Uterine smooth muscle cell (primary cell): ENCODE results near the gene DOCK7. TPM values are rescaled to one million over a fixed set of nuclear protein-coding genes. Genes with fewer than 3 reads are reported as not detected.

Source experiments
- total RNA-seq: library from RNA; depleted of rRNA; stranded (reverse); fragments of >200 nt; gene quantifications from 2 replicates; pipeline ENCODE4 v1.2.3, GENCODE V29; 2014

The DOCK7 gene, protein sequence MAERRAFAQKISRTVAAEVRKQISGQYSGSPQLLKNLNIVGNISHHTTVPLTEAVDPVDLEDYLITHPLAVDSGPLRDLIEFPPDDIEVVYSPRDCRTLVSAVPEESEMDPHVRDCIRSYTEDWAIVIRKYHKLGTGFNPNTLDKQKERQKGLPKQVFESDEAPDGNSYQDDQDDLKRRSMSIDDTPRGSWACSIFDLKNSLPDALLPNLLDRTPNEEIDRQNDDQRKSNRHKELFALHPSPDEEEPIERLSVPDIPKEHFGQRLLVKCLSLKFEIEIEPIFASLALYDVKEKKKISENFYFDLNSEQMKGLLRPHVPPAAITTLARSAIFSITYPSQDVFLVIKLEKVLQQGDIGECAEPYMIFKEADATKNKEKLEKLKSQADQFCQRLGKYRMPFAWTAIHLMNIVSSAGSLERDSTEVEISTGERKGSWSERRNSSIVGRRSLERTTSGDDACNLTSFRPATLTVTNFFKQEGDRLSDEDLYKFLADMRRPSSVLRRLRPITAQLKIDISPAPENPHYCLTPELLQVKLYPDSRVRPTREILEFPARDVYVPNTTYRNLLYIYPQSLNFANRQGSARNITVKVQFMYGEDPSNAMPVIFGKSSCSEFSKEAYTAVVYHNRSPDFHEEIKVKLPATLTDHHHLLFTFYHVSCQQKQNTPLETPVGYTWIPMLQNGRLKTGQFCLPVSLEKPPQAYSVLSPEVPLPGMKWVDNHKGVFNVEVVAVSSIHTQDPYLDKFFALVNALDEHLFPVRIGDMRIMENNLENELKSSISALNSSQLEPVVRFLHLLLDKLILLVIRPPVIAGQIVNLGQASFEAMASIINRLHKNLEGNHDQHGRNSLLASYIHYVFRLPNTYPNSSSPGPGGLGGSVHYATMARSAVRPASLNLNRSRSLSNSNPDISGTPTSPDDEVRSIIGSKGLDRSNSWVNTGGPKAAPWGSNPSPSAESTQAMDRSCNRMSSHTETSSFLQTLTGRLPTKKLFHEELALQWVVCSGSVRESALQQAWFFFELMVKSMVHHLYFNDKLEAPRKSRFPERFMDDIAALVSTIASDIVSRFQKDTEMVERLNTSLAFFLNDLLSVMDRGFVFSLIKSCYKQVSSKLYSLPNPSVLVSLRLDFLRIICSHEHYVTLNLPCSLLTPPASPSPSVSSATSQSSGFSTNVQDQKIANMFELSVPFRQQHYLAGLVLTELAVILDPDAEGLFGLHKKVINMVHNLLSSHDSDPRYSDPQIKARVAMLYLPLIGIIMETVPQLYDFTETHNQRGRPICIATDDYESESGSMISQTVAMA (N-terminal part only)
- total RNA-seq, result 149 and 185 TPM in 2 replicates

DNA sequence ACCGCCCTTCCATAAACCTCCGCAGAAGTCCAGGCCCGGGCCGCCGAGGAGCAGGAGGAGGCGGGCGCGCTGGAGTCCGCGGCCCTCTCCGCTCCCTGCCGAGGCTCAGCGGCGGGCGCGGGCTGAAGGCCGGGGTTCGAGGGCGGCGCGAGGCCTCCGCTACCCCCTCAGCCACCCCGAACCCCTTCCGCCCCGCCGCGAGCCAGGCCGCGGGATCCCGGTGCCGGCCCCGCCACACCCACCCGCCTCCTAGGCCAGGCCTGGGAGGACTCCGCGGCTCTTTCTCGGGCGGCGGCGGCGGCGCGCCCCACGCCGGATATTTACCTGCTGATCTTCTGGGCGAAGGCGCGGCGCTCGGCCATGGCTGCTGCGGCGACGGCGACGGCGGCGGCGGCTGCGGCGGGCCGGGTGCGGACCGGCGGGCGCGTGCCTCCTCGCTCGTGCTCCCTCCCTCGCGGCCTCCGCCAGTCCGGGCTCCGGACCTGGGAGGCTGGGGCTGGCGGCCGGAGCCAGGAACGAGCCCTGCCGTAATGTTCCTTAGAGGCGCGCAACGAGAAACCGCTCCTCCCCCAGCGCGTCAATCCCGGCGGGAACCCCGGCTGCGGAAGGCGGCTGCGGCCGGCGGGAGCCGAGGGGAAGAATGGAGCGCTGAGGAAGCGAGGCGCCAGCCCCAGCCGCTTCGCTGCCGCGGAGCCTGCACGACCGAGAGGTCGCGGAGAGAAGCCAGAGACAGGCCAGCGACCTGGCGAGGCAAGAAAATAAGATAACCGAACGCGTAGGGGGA, at the start of gene DOCK7:
Gene DOCK7, minus strand, starts transcription at position 484 of the 784 bp plus-strand sequence. Its CDS starts 122 bp downstream, at position 362.

DNA sequence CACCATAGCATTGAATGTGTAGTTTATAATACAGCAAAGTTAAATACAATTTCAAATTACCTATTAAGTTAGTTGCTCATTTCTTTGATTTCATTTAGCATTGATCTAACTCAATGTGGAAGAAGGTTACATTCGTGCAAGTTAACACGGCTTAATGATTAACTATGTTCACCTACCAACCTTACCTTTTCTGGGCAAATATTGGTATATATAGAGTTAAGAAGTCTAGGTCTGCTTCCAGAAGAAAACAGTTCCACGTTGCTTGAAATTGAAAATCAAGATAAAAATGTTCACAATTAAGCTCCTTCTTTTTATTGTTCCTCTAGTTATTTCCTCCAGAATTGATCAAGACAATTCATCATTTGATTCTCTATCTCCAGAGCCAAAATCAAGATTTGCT, 90.9 kb downstream of the DOCK7 start, which contains the start of gene ANGPTL3:
Gene ANGPTL3, plus strand, starts transcription at position 240 of the 400 bp plus-strand sequence. Its CDS starts 47 bp downstream, at position 287.

DNA sequence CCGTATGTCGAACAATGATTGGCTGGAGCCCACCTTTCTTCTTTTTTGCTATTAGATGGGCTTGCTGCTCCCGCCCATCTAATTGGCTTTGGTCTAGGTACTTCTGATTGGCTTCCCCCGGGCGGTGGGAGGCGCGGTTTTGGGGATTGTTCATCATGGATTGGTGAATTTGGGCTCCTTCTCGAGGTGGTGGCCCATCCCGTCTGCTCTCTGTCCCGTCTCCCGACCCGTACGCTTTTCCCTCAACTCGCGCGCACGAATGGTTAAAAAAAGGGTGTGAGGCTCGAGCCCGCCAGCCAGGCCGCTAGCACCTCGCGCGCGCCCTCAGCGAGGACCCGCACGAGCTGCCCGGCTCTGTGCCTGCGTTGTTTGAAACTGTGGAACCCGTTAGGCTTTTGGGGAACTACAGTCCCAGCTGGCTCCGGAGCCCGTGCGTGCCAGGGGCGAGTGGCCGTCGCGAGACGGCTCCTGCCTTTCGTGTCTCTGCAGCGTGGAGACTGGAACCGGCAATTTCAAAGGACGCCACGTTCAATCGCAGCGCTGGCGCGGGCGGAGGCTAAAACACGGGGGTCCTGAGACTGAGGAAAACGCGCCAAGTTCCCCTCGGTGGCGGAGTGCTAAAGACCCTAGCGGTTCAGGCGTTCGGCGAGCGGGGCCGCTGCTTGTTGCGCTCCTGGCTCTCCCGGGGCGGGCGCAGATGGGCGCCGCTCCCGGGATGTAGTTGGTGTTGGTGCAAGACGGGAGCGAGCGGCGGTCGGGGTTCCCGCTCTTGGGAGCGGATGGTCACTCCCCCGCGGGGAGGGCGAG, 251.5 kb downstream of the DOCK7 start, which contains the start of gene USP1:
Gene USP1, plus strand, starts transcription at position 584 of the 807 bp plus-strand sequence. CDS start 2,819 bp downstream, outside the sequence.

Other genes starting within 250 kb of the DOCK7 start
- not detected in 2 replicates for gene ANGPTL3, start 90.9 kb downstream of the DOCK7 start, total RNA-seq
- gene ATG4C, start 95.7 kb upstream of the DOCK7 start, total RNA-seq, result 9.8 and 11.5 TPM in 2 replicates